Measurements from ENCODE around the gene ZNF740.
A peak's percentile ranks its signal among the peaks of the same experiment; 100 is the strongest.

Gene ZNF740

GRCh38 chr12:53234271-53234914 lies 53.9 kb downstream of the ZNF740 start:
- peaks cover 36% of the 10 kb centered on the region for H3K4me1 ChIP-seq (ENCODE audit: insufficient read depth, insufficient read length)
- no peaks in the 10 kb centered on the region for H3K9me3 ChIP-seq (ENCODE audit: insufficient read depth, low read length)
- no peak for DNase-seq (ENCODE audit: low read depth, low spot score)
- H3K27me3 ChIP-seq (ENCODE audit: insufficient read depth, insufficient read length) = no peaks in the 10 kb centered on the region
- TF ChIP-seq SUZ12 (IDR thresholded peaks at IDR 0.05; ENCODE audit: extremely low read depth, insufficient read depth, insufficient read length) (no peak), YY1 (IDR thresholded peaks at IDR 0.05; ENCODE audit: insufficient read depth, insufficient read length) (no peak), ZNF274 (IDR thresholded peaks at IDR 0.05; ENCODE audit: low read depth, low read length) (no peak)
- no peak overlapping the region for H3K4me3 ChIP-seq (ENCODE audit: insufficient read length, low read depth)
- H3K36me3 ChIP-seq (ENCODE audit: insufficient read depth, insufficient read length, low read length) = no peaks in the 10 kb centered on the region
- peak overlapping the region; percentile 57 for H3K9ac ChIP-seq (ENCODE audit: insufficient read length, low read depth)

- no peak for DNase-seq (ENCODE audit: low read depth, low spot score)
- peaks cover 32% of the 10 kb centered on the region for H3K4me1 ChIP-seq (ENCODE audit: insufficient read depth, insufficient read length)
- H3K9ac ChIP-seq (ENCODE audit: insufficient read length, low read depth) = peak overlapping the region; percentile 62
- no peaks in the 10 kb centered on the region for H3K36me3 ChIP-seq (ENCODE audit: insufficient read depth, insufficient read length, low read length)
- TF ChIP-seq ZNF274 (IDR thresholded peaks at IDR 0.05; ENCODE audit: low read depth, low read length) (no peak), SUZ12 (IDR thresholded peaks at IDR 0.05; ENCODE audit: extremely low read depth, insufficient read depth, insufficient read length) (no peak), YY1 (IDR thresholded peaks at IDR 0.05; ENCODE audit: insufficient read depth, insufficient read length) (no peak)
- no peak overlapping the region for H3K4me3 ChIP-seq (ENCODE audit: insufficient read length, low read depth)
- no peaks in the 10 kb centered on the region for H3K9me3 ChIP-seq (ENCODE audit: insufficient read depth, low read length)
- no peaks in the 10 kb centered on the region for H3K27me3 ChIP-seq (ENCODE audit: insufficient read depth, insufficient read length)
Measured at GRCh38 chr12:53235164-53235563, 54.6 kb downstream of the ZNF740 start.

- H3K4me3 ChIP-seq (ENCODE audit: insufficient read length, low read depth) = no peak overlapping the region
- no peaks in the 10 kb centered on the region for H3K9me3 ChIP-seq (ENCODE audit: insufficient read depth, low read length)
- TF ChIP-seq SUZ12 (IDR thresholded peaks at IDR 0.05; ENCODE audit: extremely low read depth, insufficient read depth, insufficient read length) = no peak
- no peak for TF ChIP-seq YY1 (IDR thresholded peaks at IDR 0.05; ENCODE audit: insufficient read depth, insufficient read length)
- TF ChIP-seq ZNF274 (IDR thresholded peaks at IDR 0.05; ENCODE audit: low read depth, low read length) = no peak
- H3K9ac ChIP-seq (ENCODE audit: insufficient read length, low read depth) = peak overlapping the region; percentile 15
- peak; percentile 70 for DNase-seq (ENCODE audit: low read depth, low spot score)
- H3K36me3 ChIP-seq (ENCODE audit: insufficient read depth, insufficient read length, low read length) = no peaks in the 10 kb centered on the region
- H3K27me3 ChIP-seq (ENCODE audit: insufficient read depth, insufficient read length) = no peaks in the 10 kb centered on the region
- peaks cover 32% of the 10 kb centered on the region for H3K4me1 ChIP-seq (ENCODE audit: insufficient read depth, insufficient read length)
Measured at GRCh38 chr12:53235742-53236442, 55.4 kb downstream of the ZNF740 start.

GRCh38 chr12:53236443-53237111 lies 56.1 kb downstream of the ZNF740 start:
- no peak for DNase-seq (ENCODE audit: low read depth, low spot score)
- H3K4me1 ChIP-seq (ENCODE audit: insufficient read depth, insufficient read length) = peaks cover 32% of the 10 kb centered on the region
- H3K9me3 ChIP-seq (ENCODE audit: insufficient read depth, low read length) = no peaks in the 10 kb centered on the region
- no peaks in the 10 kb centered on the region for H3K36me3 ChIP-seq (ENCODE audit: insufficient read depth, insufficient read length, low read length)
- H3K4me3 ChIP-seq (ENCODE audit: insufficient read length, low read depth) = no peak overlapping the region
- no peak overlapping the region for H3K9ac ChIP-seq (ENCODE audit: insufficient read length, low read depth)
- no peak for TF ChIP-seq YY1 (IDR thresholded peaks at IDR 0.05; ENCODE audit: insufficient read depth, insufficient read length)
- TF ChIP-seq SUZ12 (IDR thresholded peaks at IDR 0.05; ENCODE audit: extremely low read depth, insufficient read depth, insufficient read length) = no peak
- TF ChIP-seq ZNF274 (IDR thresholded peaks at IDR 0.05; ENCODE audit: low read depth, low read length) = no peak
- no peaks in the 10 kb centered on the region for H3K27me3 ChIP-seq (ENCODE audit: insufficient read depth, insufficient read length)

GRCh38 chr12:53239643-53240258 lies 59.2 kb downstream of the ZNF740 start:
- H3K27me3 ChIP-seq (ENCODE audit: insufficient read depth, insufficient read length) = no peaks in the 10 kb centered on the region
- no peak overlapping the region for H3K9ac ChIP-seq (ENCODE audit: insufficient read length, low read depth)
- H3K4me1 ChIP-seq (ENCODE audit: insufficient read depth, insufficient read length) = peaks cover 23% of the 10 kb centered on the region
- no peaks in the 10 kb centered on the region for H3K9me3 ChIP-seq (ENCODE audit: insufficient read depth, low read length)
- no peak overlapping the region for H3K4me3 ChIP-seq (ENCODE audit: insufficient read length, low read depth)
- no peak for DNase-seq (ENCODE audit: low read depth, low spot score)
- no peak for TF ChIP-seq YY1 (IDR thresholded peaks at IDR 0.05; ENCODE audit: insufficient read depth, insufficient read length)
- no peak for TF ChIP-seq ZNF274 (IDR thresholded peaks at IDR 0.05; ENCODE audit: low read depth, low read length)
- no peak for TF ChIP-seq SUZ12 (IDR thresholded peaks at IDR 0.05; ENCODE audit: extremely low read depth, insufficient read depth, insufficient read length)
- H3K36me3 ChIP-seq (ENCODE audit: insufficient read depth, insufficient read length, low read length) = no peaks in the 10 kb centered on the region

GRCh38 chr12:53241623-53242412 lies 61.3 kb downstream of the ZNF740 start:
- Histone ChIP-seq H3K9me3 (ENCODE audit: insufficient read depth, low read length) (no peaks in the 10 kb centered on the region), H3K4me3 (ENCODE audit: insufficient read length, low read depth) (no peak overlapping the region), H3K4me1 (ENCODE audit: insufficient read depth, insufficient read length) (peaks cover 10% of the 10 kb centered on the region), H3K27me3 (ENCODE audit: insufficient read depth, insufficient read length) (no peaks in the 10 kb centered on the region), H3K9ac (ENCODE audit: insufficient read length, low read depth) (no peak overlapping the region), H3K36me3 (ENCODE audit: insufficient read depth, insufficient read length, low read length) (no peaks in the 10 kb centered on the region)
- TF ChIP-seq YY1 (IDR thresholded peaks at IDR 0.05; ENCODE audit: insufficient read depth, insufficient read length) (no peak), SUZ12 (IDR thresholded peaks at IDR 0.05; ENCODE audit: extremely low read depth, insufficient read depth, insufficient read length) (no peak), ZNF274 (IDR thresholded peaks at IDR 0.05; ENCODE audit: low read depth, low read length) (no peak)
- DNase-seq (ENCODE audit: low read depth, low spot score) = peak; percentile 68
